GM19397 (cell line): Measurements from ENCODE around the gene IDNK.
"Not testable (repeated sequence)": the region's sequence is repeated elsewhere in the genome, so short reads cannot be mapped to it uniquely, and the experiment has no call there.

ENCODE experiments used
- ATAC-seq: cut with Tn5 transposase; IDR thresholded peaks from one replicate; pipeline ENCODE4 v1.9.1; 2021; ENCODE audit warnings: mild to moderate bottlenecking, moderate library complexity; ENCODE audit not compliant: unreplicated experiment

Gene IDNK

GRCh38 chr9:83622939-83623678 is at the start of gene IDNK:
IDNK (plus strand) TSS chr9:83623143; CDS start chr9:83623172, 29 bp downstream.
- peak; percentile 83 for ATAC-seq

- ATAC-seq, result no peak
Measured at GRCh38 chr9:83574482-83574881, 48.5 kb upstream of the IDNK start.

- ATAC-seq, result no peak
Measured at GRCh38 chr9:83582029-83582428, 40.9 kb upstream of the IDNK start.

- peak; percentile 48 for ATAC-seq
Measured at GRCh38 chr9:83583151-83584014, 39.6 kb upstream of the IDNK start.

GRCh38 chr9:83584995-83585394 is 37.9 kb upstream of the IDNK start:
- ATAC-seq, result no peak

GRCh38 chr9:83588256-83588655 is 34.7 kb upstream of the IDNK start:
- ATAC-seq, result no peak

- ATAC-seq, result no peak
Measured at GRCh38 chr9:83596899-83597504, 25.9 kb upstream of the IDNK start.

GRCh38 chr9:83598487-83598886 is 24.5 kb upstream of the IDNK start:
- no peak for ATAC-seq

- no peak for ATAC-seq
Measured at GRCh38 chr9:83599071-83599470, 23.9 kb upstream of the IDNK start.

- no peak for ATAC-seq
Measured at GRCh38 chr9:83601463-83601862, 21.5 kb upstream of the IDNK start.

GRCh38 chr9:83607620-83608019 is 15.3 kb upstream of the IDNK start:
- not testable (repeated sequence) for ATAC-seq

- not testable (repeated sequence) for ATAC-seq
Measured at GRCh38 chr9:83613298-83613697, 9.6 kb upstream of the IDNK start.

GRCh38 chr9:83617299-83617698 is 5.6 kb upstream of the IDNK start:
- ATAC-seq, result no peak

GRCh38 chr9:83620841-83621636 is 1.9 kb upstream of the IDNK start:
- ATAC-seq, result no peak

GRCh38 chr9:83622433-83622938 is 457 bp upstream of the IDNK start:
- peak; percentile 53 for ATAC-seq

GRCh38 chr9:83623679-83624076 is 735 bp downstream of the IDNK start:
- ATAC-seq, result peak; percentile 20

GRCh38 chr9:83625178-83625577 is 2.2 kb downstream of the IDNK start:
- ATAC-seq, result no peak

GRCh38 chr9:83628540-83628939 is 5.6 kb downstream of the IDNK start:
- ATAC-seq, result no peak

GRCh38 chr9:83629433-83630104 is 6.6 kb downstream of the IDNK start:
- no peak for ATAC-seq

- ATAC-seq, result no peak
Measured at GRCh38 chr9:83630938-83631457, 8.1 kb downstream of the IDNK start.
